ENCODE data around the gene GSAP. TPM values are rescaled to one million over a fixed set of nuclear protein-coding genes. Genes with fewer than 3 reads are reported as not detected.

GSAP gene
- total RNA-seq, 4 donors from 2014 or later = 12.6 to 22.8 (median 17.0) TPM

DNA sequence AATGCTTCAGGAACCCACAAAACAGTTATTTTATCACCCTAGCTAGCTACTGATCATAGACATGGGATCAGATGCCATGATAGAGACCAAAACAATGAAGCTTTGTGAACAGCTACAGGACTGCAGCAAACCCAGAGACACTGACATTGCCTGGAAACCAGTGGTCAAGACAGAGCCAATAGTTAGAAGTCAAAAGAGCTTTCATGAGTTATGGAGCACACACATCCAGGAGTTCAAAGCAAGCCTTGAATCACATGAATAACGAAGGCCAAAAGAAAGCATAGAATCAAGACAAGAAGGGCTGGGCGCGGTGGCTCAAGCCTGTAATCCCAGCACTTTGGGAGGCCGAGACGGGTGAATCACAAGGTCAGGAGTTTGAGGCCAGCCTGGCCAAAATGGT is 34.5 kb upstream of the GSAP start:
- 88% methylated on average over 5 of the region's 5 CpGs for whole genome bisulfite sequencing
- Histone ChIP-seq H3K4me1 (peaks cover 13 to 15% (median 15%) of the 10 kb centered on the region in 4 donors), H3K9me3 (no peaks in the 10 kb centered on the region), H3K4me3 (no peak overlapping the region), H3K27ac (replicated peaks in 1 of 4) (no peak overlapping the region), H3K27me3 (no peaks in the 10 kb centered on the region), H3K36me3 (no peaks in the 10 kb centered on the region)
- no peak for DNase-seq (ENCODE audit: extremely low spot score)
- TF ChIP-seq, protein P1, sequence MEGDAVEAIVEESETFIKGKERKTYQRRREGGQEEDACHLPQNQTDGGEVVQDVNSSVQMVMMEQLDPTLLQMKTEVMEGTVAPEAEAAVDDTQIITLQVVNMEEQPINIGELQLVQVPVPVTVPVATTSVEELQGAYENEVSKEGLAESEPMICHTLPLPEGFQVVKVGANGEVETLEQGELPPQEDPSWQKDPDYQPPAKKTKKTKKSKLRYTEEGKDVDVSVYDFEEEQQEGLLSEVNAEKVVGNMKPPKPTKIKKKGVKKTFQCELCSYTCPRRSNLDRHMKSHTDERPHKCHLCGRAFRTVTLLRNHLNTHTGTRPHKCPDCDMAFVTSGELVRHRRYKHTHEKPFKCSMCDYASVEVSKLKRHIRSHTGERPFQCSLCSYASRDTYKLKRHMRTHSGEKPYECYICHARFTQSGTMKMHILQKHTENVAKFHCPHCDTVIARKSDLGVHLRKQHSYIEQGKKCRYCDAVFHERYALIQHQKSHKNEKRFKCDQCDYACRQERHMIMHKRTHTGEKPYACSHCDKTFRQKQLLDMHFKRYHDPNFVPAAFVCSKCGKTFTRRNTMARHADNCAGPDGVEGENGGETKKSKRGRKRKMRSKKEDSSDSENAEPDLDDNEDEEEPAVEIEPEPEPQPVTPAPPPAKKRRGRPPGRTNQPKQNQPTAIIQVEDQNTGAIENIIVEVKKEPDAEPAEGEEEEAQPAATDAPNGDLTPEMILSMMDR (IDR thresholded peaks at IDR 0.05) = no peak
- TF ChIP-seq POLR2AphosphoS5 (IDR thresholded peaks at IDR 0.05) = no peak
- TF ChIP-seq POLR2A (IDR thresholded peaks at IDR 0.05; ENCODE audit: low read depth) = no peak
- no peak for TF ChIP-seq EP300 (IDR thresholded peaks at IDR 0.05)
- intact Hi-C loops (cut with DNase I) = no loop called here

DNA sequence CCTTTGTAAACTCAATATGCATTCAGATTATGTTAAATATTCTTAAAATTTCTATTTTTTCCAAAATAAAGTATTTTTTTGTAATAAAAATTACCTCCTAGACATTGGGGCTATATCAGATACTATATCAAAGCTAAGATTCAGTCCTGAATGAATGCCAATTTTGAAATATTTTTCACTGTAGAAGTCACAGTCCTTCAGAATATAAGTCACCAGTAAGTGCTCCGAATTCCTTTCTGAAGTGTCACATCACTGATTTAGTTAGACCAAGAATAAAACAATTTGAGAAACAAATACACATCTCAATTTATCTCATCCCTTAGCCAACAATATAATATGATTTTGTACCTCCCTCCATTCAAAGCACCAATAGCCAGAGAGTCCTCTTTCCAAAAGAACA is 33.9 kb upstream of the GSAP start:
- peaks cover 13 to 15% (median 15%) of the 10 kb centered on the region in 4 donors for H3K4me1 ChIP-seq
- TF ChIP-seq POLR2A (IDR thresholded peaks at IDR 0.05; ENCODE audit: low read depth) = no peak
- TF ChIP-seq, protein P1 (IDR thresholded peaks at IDR 0.05) = no peak
- TF ChIP-seq POLR2AphosphoS5 (IDR thresholded peaks at IDR 0.05) = no peak
- no peak for TF ChIP-seq EP300 (IDR thresholded peaks at IDR 0.05)
- no peaks in the 10 kb centered on the region for H3K36me3 ChIP-seq
- no peaks in the 10 kb centered on the region for H3K27me3 ChIP-seq
- no peak overlapping the region for H3K27ac ChIP-seq (replicated peaks in 1 of 4)
- no peaks in the 10 kb centered on the region for H3K9me3 ChIP-seq
- H3K4me3 ChIP-seq = no peak overlapping the region
- 83% methylated on average over 1 of the region's 1 CpG for WGBS
- intact Hi-C loops (cut with DNase I) = no loop called here
- DNase-seq (ENCODE audit: extremely low spot score) = no peak

- H3K9me3 ChIP-seq = no peaks in the 10 kb centered on the region
- DNase-seq (ENCODE audit: extremely low spot score) = no peak
- intact Hi-C loops (cut with DNase I) = loop anchor here (10.0 kb wide), 1 partner anchor 87 kb away; the partner anchor contains the start of gene PTPN12
- 89% methylated on average over 1 of the region's 1 CpG for WGBS
- H3K27ac ChIP-seq (replicated peaks in 1 of 4) = no peak overlapping the region
- H3K27me3 ChIP-seq = no peaks in the 10 kb centered on the region
- no peaks in the 10 kb centered on the region for H3K36me3 ChIP-seq
- peaks cover 0 to 1% (median under 1%) of the 10 kb centered on the region in 4 donors for H3K4me1 ChIP-seq
- H3K4me3 ChIP-seq = no peak overlapping the region
- TF ChIP-seq, protein P1 (IDR thresholded peaks at IDR 0.05) = no peak
- TF ChIP-seq POLR2AphosphoS5 (IDR thresholded peaks at IDR 0.05) = no peak
- no peak for TF ChIP-seq POLR2A (IDR thresholded peaks at IDR 0.05; ENCODE audit: low read depth)
- TF ChIP-seq EP300 (IDR thresholded peaks at IDR 0.05) = no peak
Measured at GRCh38 chr7:77447616-77448015, 31.5 kb upstream of the GSAP start.

GRCh38 chr7:77444123-77444522 is 28.0 kb upstream of the GSAP start:
- Histone ChIP-seq H3K27ac (replicated peaks in 1 of 4) (no peak overlapping the region), H3K4me3 (no peak overlapping the region), H3K27me3 (no peaks in the 10 kb centered on the region), H3K4me1 (peaks cover 0 to 6% (median 2%) of the 10 kb centered on the region in 4 donors), H3K36me3 (no peaks in the 10 kb centered on the region), H3K9me3 (no peaks in the 10 kb centered on the region)
- intact Hi-C loops (cut with DNase I) = loop anchor here (10.0 kb wide), 1 partner anchor 91 kb away; the partner anchor contains the start of gene PTPN12
- WGBS = 20% methylated on average over 1 of the region's 1 CpG
- TF ChIP-seq POLR2AphosphoS5 (IDR thresholded peaks at IDR 0.05) (no peak), EP300 (IDR thresholded peaks at IDR 0.05) (no peak), POLR2A (IDR thresholded peaks at IDR 0.05; ENCODE audit: low read depth) (no peak)
- TF ChIP-seq, protein P1 (IDR thresholded peaks at IDR 0.05) = no peak
- DNase-seq (ENCODE audit: extremely low spot score) = no peak

DNA sequence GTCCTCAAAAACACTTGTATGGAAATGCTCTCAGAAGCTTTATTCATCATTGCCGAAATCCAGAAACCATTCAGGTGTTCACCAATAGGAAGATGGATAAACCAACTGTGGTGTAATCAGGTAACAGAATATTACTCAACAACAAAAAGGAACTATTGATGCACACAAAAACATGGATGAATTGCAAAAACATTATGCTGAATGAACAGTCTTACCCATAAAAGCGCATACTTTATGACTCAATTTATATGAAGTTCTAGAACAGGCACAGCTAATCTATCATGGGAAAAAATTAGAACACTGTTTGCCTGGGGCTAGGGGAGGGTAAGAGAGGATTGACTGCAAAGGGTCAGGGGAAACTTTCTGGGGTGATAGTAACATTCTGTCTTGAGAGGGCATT is 26.9 kb upstream of the GSAP start:
- Histone ChIP-seq H3K9me3 (no peaks in the 10 kb centered on the region), H3K4me1 (peaks cover 0 to 6% (median 2%) of the 10 kb centered on the region in 4 donors), H3K27ac (replicated peaks in 1 of 4) (no peak overlapping the region), H3K27me3 (no peaks in the 10 kb centered on the region), H3K36me3 (no peaks in the 10 kb centered on the region), H3K4me3 (no peak overlapping the region)
- intact Hi-C loops (cut with DNase I) = loop anchor here (10.0 kb wide), 1 partner anchor 92 kb away; the partner anchor contains the start of gene PTPN12
- 90% methylated on average over 2 of the region's 2 CpGs for WGBS
- TF ChIP-seq POLR2AphosphoS5 (IDR thresholded peaks at IDR 0.05) = no peak
- TF ChIP-seq POLR2A (IDR thresholded peaks at IDR 0.05; ENCODE audit: low read depth) = no peak
- no peak for TF ChIP-seq EP300 (IDR thresholded peaks at IDR 0.05)
- TF ChIP-seq, protein P1 (IDR thresholded peaks at IDR 0.05) = no peak
- DNase-seq (ENCODE audit: extremely low spot score) = no peak

All from esophagus muscularis mucosa (tissue), 4 donors.